NCI-H526 (cell line): ENCODE data around the gene HSPB8.

Source experiments
- DNase-seq, 2 experiments: peaks; one replicate each; lab custom pipeline; 2025; lab: John Stamatoyannopoulos, UW

The HSPB8 gene, protein sequence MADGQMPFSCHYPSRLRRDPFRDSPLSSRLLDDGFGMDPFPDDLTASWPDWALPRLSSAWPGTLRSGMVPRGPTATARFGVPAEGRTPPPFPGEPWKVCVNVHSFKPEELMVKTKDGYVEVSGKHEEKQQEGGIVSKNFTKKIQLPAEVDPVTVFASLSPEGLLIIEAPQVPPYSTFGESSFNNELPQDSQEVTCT

DNA sequence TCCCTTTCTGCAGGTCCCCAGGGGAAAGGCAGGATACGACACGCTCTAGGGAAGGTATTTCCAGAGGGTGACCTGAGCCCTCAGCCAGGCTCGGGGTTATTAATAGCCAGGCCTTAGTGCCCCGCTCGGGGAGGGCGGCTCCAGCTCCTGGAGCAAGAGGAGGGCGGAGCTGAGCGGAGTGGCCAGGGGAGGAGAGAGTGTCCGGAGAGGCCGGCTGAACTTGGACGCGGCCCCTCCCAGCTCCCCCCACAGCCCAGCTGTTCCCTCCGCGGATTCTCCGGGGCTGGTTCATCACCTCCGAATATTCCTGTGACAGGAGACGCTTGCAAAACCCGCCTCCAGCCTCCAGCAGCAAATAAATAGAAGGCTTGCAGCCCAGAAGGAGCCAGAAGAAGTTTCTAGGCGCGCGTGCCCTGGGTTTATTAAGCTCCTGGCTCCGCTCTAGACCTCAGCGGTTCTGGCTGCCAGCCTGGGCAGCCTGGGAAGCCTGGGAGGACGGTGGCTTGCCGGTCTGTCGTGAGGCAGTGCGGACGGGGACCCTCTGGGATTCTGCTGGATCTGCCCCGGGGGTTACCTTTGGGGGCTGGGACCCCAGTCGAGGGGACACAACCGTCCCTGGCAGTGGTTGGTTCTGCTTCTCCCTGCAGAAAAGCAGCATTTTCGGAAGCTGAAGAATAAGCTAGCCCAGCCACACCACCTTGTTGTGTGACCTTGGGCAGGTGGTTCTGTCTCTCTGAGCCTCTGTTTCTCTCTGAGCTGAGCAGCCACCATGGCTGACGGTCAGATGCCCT, at the start of gene HSPB8:
HSPB8 (plus strand) TSS at position 388 of the 791 bp plus-strand sequence; CDS start at position 770, 382 bp downstream.
- DNase-seq: peak in 1 of 2 experiments; percentile 59

DNA sequence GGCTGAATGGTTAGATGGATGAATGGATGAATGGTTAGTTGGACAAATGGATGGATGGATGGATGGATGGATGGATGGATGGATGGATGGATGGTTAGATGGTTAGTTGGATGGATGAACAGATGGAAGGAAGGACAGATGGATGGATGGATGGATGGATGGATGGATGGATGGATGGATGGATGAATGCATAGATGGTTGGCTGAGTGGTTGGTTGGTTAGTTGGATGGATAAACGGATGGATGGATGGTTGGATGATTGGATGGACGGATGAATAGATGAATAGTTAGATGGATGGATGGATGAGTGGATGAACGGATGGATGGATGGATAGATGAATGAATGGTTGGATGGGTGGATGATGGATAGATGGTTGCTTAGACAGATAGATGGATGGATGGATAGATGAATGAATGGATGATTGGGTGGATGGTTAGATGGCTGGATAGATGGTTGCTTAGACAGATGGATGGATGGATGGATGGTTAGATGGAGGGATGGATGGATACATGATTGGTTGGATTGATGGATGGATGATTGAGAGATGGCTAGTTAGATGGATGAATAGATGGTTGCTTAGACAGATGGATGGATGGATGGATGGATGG, 48.8 kb upstream of the HSPB8 start:
- no peak for DNase-seq

DNA sequence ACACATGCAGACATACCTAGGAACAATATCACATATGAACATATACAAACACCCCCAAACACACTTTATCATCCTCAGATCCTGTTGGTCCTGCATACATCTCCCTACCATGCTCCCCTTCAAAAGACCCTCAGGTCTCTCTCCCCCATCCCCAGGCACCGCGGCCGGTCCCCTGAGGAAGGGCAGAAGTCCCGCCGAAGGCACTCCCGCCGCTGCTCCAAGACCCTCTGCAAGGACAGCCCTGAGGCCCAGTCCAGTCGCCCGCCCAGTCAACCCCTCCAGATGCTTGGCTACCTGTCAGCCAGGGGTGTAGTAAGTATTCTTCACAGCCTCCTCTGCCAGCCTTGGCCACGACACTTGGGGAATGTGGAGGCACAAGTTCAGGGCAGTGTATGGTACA, 48.2 kb upstream of the HSPB8 start:
- no peak for DNase-seq

DNA sequence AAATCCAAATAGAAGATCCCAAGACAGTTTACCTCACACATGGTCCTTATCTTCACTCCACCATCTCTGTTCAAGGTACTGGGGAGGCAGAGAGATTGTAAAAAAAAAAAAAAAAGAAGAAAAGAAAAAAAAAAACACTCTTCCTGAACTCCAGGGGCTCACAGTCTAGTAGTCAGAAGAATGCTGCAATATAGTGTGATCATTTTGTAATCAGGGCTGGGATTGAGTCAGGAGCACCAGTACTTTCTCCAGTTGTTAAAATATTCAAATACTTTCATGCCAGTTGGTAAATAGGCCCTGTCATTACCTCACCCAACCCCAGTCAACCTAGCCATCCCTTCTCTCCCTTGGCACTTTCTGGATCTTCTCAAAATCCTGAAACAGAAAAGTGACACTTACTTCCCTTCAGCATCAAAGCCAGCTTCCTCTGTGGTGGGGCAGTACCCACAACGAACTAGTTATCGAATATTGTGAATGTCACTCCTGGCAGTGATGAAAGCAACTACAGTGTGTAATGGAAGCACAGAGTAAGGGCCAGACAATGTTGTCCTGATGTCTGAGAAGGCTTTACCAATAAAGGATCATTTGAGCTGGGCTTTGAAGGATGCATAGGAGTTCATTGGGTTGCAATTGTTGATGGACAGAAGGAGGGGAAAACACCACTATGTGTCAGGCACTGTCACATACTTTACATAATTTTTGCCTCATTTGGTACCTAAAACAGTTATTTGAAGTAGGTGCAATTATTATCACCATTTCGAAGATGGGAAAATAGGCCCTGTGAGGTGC, 44.3 kb upstream of the HSPB8 start:
- no peak for DNase-seq

DNA sequence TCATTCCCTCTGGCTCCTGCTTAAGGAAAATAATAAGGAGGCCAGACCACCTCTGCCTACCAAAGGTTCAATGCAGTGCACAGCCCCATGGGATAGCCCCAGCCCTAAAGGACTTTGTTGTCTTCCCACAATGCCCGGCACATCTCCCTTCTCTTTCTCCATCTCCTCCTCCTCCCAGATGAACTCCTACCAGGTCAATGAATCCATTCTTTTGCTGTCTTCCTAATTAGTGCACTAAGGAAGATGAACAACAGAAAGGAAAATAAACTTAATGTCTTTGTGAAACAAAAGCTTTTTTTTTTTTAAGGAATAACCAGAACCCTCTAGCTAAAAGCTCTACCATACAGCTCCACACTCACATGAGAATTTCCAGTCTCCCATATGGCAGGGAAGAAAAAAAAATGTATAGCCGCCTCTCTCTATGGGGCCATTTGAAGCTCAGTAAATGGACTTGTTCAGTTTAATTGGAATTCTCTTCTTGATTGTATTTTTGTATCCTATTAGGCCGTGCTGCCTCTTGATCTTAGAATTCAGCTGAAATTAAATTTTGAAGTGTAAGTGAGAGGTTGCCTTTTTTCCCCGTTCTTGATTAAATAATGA, 41.8 kb upstream of the HSPB8 start:
- DNase-seq: no peak

DNA sequence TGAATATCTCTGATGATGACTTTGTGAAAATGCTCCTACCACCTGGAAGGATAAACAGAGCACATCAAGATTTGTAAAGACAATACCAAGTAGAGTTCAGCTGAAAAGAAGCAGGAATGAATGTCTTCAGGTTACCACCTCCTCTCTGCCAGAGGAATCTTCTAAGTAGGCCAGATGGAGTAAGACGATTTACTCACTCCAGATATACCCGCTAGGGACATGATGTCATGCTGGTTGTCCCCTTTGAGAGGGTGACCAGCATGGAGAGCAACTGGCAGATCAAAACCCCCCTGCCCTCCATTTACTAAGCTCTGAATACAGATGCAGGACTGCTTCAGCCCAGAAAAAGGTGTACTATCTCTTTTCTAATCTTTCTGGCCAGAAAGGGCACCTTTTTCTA, 39.3 kb upstream of the HSPB8 start:
- DNase-seq: no peak

DNA sequence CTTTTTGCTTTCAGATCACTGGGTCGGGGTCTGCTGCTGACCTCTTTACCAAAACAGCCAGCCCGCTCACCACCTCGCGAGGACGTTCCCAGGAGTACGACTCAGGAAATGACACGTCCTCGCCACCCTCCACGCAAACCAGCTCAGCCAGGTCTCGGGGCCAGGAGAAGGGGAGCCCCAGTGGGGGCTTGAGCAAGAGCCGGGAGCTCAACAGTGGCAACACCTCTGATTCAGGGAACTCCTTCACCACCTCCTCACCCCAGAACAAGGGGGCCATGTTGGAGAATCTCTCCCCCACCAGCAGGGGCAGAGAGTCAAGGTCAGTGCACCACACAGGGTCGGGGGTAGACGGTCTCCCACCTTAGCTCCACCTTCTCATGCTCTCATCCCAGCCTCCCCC, 33.4 kb upstream of the HSPB8 start:
- no peak for DNase-seq

DNA sequence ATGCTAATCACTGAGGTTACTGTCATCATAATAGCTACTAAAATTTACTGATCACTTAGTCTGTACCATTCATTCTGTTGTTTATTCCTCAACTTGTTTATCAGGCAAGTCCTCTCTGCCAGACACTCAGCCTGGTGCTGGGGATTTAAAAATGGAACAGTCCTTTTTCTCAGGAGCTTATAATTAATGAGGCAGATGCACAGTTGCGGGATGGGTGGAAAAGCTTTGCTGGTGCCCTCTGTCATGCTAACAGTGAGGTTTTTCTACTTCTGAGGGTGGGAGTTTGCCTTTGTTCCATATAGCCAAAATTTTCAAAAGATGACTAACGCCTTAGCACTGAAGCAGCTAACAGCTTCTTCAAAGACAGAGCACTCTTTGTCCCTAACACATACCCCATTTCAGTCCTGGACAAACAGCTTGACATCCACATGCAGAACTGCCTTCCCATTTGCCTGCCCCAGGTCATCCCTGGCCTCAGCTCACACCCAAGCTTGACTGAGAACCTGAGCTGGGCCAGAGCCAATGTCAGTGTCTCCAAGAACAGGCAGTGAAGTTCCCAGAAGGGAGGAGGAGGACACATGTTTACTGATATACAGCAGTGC, 30.8 kb upstream of the HSPB8 start:
- DNase-seq: no peak

DNA sequence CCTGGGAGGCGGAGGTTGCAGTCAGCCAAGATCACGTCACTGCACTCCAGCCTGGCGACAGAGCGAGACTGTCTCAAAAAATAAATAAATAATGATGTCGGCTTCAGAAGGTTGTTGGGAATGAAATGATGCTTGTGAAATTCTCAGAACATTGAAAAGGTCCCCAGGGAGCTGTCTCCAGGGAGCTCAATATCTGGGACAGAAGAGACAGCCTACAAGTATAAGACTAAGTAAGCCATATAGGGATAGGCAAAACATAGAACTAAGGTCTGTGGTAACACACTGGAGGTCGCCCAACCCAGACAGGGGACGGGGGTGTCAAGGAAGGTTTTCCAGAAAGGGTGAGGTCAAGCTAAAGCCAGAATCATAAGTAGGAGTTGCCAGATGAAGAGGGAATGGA, 29.5 kb upstream of the HSPB8 start:
- no peak for DNase-seq

DNA sequence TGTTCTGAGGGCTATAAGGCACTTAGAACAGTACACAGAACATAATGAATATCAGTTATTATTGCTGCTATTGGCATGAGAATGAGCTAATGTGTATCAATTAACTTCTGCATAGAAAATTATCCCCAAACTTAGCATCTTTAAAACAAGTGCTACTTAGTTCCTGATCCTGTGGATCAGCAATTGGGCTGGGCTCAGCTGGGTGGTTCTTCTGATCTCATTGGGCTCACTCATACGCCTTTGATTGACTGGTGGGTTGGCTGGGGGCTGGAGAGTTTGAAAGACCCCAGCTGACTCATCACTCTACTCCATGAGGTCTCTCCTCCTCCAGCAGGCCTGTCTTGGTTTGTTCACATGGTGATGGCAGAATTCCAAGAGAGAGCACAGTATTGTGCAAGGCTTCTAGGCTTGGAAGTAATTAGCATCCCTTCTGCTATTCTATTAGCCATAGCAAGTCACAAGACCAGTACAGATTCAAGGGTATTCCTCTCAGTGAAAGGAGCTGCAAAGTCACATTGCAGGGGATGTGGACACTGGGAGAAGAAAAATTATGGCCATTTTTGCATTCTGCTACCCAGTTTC, 27.2 kb upstream of the HSPB8 start:
- no peak for DNase-seq

DNA sequence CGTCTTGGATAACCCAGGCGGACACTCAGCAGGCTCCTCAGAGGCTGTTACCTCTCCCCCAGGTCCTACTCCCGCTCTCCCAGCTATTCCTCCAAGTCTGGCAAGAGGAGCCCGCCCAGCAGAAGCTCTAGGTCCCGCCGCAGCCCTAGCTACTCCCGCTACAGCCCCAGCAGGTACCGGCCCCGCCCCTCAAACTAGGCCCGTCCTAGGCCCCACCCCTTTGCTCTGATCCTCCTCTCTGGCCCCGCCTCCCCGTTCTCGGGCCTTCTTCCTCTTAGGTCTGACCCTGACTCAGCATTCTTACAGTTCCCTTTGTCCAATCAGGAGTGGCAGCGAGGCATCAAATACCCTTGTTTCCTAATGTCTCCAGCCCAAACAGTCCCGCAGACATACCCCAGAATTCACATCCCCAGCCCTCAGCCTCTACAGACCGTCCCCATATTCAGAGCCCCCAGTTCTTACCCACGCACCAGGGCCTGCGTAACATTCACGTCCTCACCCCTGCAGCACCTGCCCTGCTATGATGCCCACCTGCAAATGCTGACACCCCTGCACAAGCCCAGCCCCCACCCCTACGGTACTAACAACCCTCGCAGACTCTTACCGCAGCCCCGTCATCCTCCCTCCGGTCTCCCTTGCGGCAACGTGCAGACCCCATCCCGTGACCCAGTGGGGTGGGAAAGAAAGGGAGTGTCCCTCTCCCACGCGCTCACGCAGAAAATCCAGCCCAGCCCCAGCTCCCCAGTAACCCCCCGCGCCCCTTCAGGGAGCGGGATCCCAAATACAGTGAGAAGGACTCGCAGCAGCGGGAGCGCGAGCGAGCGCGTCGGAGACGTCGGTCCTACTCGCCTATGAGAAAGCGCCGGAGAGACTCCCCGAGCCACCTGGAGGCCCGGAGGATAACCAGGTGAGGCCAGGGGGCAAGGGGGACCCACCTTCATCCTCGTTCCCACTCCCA, 25.0 kb upstream of the HSPB8 start:
- DNase-seq: peak in 1 of 2 experiments; percentile 6

DNA sequence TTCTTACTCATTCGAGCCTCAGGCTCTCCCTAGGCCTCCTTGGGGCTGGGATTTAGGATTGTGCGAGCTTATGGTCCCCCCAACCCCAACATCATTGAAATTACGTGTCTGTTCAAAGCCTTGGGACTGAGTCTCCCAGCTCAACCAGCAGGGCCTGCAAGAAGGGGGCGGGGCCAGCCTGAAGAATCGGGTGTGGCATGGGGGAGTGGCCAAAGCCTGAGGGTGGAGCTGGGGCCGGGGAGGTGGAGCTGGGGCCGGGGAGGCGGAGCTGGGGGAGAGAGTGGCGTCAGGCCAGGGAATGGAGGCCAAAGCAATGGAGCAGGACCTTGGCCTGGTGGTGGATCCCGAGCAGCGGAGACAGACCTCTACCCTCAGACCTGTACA, 24.3 kb upstream of the HSPB8 start:
- no peak for DNase-seq

DNA sequence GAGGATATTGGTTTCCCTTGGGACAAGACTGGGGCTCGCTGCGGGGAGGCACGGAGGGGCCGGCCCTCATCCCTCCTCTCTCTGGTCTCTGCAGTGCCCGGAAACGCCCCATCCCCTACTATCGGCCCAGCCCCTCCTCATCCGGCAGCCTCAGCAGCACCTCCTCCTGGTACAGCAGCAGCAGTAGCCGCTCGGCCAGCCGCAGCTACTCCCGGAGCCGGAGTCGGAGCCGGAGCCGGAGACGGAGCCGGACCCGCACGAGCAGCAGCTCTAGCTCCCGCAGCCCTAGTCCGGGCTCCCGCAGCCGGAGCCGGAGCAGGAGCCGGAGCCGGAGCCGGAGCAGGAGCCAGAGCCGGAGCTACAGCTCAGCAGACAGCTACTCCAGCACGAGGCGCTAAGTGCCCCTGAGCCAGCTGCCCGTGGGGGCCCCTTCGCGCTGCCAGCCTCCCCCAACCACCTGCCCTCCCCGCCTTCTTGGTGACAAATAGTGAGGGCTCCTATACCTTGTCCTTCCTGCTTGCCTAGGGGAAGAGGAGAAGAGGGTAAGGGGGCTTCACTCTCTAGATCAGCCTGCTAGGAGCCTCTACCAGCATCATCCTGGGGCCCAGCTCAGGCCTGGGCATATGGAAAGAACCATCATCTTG, 22.2 kb upstream of the HSPB8 start:
- peak in 1 of 2 experiments; percentile 2 for DNase-seq

DNA sequence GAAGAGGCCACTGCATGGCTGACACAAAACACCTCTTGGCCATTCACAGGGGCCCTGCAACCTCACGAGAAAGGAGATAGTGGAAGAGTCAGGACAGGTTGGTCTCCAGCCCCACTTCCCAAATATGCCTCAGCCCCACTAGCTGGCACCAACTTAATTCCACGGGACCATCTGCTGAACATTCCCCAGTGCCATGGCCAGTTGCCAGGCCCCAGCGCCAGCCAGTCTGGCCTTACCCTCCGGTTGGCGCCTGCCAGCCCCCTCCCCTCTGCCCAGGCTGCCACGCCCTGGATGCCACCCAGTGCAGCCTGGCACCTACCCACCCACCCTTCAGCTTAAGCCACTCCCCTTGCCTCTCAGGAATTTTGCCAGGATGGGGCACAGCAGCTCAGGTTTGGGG, 21.2 kb upstream of the HSPB8 start:
- no peak for DNase-seq

DNA sequence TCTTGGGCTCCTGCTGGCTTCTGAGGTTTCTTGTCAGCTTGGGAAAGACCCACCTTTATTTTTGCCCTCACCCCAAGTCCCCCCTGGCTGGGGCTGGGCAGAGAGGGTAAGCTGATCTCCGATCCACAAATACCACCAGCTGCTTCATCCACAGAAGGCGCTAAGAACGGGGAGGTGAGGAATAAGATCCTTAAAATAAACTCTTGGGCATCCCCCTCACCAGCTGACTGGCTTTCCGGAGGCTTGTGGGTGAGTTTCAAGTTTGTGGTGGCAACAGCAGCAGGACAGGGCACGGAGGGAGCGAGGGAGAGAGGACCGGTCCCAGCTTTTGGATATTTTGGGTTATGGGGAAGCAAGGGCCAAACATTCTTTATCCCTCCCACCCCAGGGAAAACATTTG, 20.8 kb upstream of the HSPB8 start:
- no peak for DNase-seq

DNA sequence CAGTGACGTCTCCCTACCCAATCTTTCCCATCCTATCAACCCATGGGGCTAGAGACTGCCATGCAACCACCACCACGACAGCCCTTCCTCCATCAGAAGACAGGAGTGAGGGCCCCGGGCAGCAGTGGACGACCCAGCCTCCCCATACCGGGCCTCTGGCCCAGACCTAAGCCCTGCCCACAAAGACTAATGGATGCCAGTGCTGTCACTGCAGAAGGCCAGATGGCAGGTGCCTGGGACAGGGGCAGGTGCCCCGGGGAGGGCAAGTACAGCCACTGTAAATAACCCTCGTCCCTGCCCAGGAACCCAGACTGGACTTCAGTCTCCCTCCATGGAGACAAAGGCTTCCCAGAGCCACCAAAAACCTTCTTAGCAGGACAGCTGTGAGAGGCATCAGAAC, 20.3 kb upstream of the HSPB8 start:
- DNase-seq: no peak

DNA sequence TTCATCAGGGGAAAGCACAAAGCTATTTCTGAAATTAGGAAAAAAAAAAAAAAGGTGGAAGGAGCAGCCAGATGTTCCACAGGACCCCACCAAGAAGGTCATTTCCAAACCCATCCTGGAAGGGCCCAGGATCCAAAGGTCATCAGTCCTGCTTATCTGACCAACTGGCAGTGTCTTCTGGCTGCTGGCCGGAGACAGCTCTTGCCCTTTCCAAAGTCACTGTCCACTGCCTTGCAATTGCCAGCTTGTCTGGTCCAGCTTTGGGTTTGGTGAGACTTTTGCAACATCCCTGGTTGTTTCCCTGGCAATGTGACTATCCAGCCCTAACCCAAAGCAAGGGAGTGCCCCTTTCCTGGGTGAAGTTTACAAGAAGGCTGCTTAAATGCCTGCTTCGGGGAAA, 18.9 kb upstream of the HSPB8 start:
- no peak for DNase-seq

DNA sequence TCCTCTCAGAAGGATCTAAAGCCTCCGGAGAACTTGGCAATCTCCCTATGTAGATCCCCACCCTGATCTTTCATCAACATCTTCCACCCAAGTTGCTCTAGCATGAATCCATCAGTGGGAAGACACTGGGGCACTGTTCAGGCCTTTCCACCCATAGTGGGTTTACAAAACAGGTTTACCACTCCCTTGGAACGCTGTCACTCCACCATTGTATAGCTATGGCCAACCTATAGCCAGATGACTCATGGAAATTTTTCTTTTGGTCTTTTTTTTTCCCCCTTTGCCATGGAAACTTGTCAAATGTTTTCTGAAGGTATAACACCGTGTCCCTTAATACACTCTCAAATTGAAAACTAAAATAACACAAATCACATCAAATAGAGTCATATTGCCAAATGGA, 10.8 kb upstream of the HSPB8 start:
- DNase-seq: no peak

DNA sequence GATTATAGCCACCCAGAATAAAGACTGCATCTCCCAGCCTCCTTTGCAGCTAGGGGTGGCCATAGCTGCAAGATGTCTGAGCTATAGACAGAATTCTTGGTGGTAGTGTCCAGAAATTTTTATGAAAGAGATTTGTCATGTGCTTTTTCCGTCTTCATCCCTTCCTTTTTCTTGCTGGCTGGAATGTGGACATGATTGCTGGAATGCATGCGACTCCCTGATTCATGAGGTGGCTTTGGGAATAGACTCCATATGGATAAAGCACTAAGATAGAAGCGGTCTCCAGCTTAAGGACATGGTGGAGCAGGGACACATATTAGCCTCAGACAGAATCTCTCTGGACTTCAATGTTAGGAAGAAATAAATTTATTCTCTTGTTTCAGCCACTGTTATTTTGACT, 10.0 kb upstream of the HSPB8 start:
- DNase-seq: no peak

DNA sequence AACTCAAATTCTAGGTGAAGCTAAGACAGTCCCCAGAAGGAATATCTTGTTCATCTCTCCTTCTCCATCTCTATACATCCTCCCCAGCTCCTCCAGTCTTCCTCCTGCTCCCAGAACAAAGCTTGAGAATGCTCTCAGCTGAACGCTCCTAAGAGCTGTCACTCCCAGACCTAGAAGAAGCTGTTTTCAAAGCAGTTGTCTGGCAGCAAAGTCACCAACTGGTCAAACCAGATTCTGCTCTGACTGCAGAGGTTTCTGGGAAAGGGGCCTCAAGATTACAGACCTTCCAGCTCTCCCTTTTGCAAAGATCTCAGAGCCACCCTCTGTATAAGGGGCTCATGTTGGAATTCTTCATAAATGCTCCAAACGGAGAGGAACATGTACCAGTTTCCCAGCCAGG, 9.6 kb upstream of the HSPB8 start:
- no peak for DNase-seq
